GM18858 (cell line): ENCODE measurements around the gene BTBD6.

Experiments used
- ATAC-seq: cut with Tn5 transposase; IDR thresholded peaks from one replicate; pipeline ENCODE4 v1.9.1; 2021; ENCODE audit not compliant: unreplicated experiment

Gene BTBD6

GRCh38 chr14:105211086-105211757 lies 37.1 kb upstream of the BTBD6 start:
- ATAC-seq, result no peak

GRCh38 chr14:105211758-105212089 lies 36.6 kb upstream of the BTBD6 start:
- ATAC-seq, result no peak

GRCh38 chr14:105212541-105213300 lies 35.6 kb upstream of the BTBD6 start:
- ATAC-seq, result no peak

- no peak for ATAC-seq
Observed at GRCh38 chr14:105213361-105213760, 35.0 kb upstream of the BTBD6 start.

DNA sequence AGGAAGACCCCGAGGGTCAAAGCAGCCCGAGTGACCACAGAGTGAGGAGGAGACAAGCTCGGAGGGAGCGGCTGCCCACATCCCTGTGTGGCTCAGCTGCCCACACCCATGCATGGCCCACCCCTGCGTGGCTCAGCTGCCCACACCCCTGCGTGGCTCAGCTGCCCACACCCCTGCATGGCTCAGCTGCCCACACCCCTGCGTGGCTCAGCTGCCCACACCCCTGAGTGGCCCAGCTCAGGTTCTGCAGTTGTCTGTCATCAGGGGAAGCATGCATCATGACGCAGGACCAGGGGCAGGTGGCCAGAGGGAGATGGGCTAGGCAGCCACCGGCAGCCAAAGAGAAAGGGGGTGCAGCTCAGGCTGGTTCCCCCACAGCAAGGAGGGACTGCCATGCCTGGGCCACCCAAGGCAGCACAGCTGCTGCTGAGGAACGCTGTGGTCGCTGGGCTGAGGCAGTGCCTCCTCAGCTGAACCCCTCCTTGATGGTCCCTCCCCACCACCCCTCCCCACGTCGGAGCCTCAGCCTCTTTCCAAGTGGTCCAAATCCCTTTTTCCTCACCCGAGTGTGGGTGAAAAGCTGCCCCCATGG lies 33.9 kb upstream of the BTBD6 start:
- ATAC-seq, result no peak

DNA sequence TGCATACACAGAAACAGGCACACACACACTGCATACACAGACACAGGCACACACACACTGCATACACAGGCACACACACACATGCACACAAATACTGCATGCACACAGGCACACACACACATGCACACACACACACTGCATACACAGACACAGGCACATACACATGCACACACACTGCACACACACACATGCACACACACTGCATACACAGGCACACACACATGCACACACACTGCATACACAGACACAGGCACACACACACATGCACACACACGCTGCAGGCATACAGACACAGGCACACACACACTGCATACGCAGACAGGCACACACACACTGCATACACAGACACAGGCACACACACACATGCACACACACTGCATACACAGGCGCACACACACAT lies 32.7 kb upstream of the BTBD6 start:
- ATAC-seq, result no peak

DNA sequence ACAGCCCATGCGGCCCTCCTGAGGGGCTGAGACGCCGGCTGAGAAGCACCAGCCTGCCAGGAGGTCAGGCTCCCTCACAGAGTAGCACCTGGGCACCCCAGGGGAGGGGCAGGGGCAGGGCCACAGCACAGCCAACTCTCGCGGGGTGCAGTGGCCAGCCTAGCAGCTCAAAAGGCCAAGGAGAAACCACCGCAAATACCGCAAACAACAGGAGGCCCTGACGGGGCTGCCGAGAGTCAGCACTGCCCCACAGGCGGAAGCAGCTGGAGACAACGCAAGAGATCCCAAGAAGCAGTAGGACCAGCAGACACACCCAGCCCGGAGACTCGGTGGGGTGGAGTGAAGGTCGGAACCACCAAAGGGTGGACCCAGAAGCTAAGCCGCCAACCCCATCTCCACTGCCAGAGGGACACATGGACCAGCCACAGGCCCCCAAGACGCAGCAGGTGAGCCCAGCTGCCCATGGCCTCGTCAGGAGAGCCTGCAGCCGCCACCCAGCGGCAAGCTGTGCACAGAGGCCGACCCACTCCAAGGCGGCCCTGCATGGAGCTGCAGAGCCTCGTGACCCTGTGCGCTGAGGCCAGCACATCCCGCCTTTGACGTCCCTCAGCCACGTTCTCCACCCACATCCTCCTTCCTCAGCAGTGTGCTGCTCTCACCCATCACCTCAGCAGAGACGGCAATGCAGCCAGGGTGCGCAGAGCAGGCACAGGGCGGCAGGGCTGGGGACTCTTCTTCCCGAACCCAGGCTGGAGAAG lies 31.7 kb upstream of the BTBD6 start:
- ATAC-seq, result no peak

- no peak for ATAC-seq
Observed at GRCh38 chr14:105217774-105218173, 30.6 kb upstream of the BTBD6 start.

DNA sequence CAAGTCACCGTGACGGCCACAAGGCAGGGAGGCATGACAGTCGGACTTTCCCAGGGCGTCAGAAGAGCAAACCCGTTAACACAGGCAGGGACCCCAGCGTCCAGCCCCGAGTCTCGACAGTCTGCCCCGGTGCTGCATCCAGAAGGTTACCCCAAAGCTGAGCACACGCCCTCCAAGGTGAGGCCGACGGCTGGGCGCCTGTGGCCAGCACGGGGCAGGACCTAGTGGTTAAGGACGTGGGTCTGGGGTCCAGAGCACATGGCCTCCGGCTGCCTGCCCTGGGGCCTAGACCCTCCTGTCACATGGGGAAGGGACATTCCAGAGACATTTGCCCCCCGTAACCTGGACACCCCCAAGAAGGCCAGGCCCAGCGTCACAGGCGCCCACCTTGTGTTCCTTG lies 29.7 kb upstream of the BTBD6 start:
- no peak for ATAC-seq

- ATAC-seq, result no peak
Observed at GRCh38 chr14:105219043-105219612, 29.2 kb upstream of the BTBD6 start.

DNA sequence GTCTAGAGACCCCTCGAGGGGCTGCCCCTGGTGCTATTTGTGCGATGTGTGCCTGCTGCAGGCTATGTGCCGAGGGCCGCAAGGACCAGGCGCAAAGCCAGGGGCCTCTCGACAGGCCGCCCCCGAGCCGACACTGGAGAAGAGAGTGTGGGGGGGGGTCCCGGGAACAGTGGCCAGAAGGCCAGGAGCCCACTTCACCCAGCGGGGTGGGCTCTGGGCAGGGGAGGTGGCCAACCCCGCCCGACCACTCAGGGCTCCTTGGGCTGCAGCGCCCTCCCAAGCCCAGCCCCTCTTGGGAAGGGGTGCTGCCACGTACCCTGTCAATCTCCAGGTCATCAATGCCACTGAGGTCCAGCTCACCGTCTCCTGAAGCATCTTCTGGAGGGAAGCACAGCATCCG lies 28.6 kb upstream of the BTBD6 start:
- ATAC-seq, result no peak

- no peak for ATAC-seq
Observed at GRCh38 chr14:105220699-105221597, 27.4 kb upstream of the BTBD6 start.

- ATAC-seq, result no peak
Observed at GRCh38 chr14:105221598-105222178, 26.6 kb upstream of the BTBD6 start.

GRCh38 chr14:105223260-105223659 lies 25.1 kb upstream of the BTBD6 start:
- no peak for ATAC-seq

DNA sequence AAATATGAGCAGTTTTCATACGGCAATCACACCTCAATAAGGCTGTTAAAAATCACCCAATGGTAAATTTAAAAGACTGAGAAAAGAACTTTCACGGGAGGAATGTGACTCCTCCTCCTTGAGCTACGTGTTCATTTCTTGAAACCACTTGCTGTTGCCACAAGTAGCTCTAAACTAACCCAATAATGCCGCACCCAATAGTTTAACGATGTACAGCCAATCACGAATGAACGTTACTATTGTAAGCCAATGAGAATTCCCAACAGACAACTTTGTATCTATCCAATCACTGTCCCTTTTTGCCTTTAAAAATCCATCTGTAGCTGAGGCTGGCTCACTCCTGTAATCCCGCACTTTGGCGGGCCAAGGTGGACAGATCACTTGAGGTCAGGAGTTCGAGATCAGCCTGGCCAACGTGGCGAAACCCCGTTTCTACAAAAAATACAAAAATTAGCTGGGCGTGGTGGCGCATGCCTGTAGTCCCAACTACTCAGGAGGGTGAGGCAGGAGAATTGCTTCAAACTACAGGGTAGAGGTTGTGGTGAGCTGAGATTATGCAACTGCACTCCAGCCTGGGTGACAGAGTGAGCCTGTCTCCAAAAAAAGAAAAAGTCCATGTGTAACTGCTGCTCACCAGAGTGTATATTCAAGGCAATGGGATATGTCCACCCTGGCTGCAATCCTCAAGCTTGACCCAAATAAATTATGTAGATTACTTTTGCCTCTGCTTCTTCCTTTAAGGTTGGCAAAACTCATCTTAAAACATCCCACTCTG lies 24.4 kb upstream of the BTBD6 start:
- no peak for ATAC-seq

- ATAC-seq, result no peak
Observed at GRCh38 chr14:105224845-105225570, 23.3 kb upstream of the BTBD6 start.

DNA sequence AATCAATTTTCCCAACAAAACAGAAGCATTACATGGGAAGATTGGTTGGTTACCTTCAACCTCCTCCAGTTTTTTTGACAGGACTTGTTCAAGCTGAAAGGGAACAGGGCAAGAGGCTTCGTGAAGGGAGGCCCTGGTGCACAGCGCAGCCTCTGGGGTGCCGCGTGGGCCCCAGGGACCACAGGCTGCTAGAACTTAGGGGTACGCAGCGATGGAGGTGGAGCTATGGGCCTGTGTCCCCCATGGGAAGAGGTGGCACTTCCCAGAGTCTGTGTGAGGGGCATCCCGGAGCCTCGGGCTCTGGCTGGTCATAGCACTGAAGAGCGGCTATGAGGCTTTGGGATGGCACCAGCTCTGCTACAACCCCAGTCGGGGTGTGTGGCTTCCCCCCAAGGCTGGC lies 22.1 kb upstream of the BTBD6 start:
- no peak for ATAC-seq

- no peak for ATAC-seq
Observed at GRCh38 chr14:105227346-105227745, 21.0 kb upstream of the BTBD6 start.

GRCh38 chr14:105228562-105228961 lies 19.8 kb upstream of the BTBD6 start:
- ATAC-seq, result no peak
